Smooth muscle cell (in vitro differentiated cells): Measurements from ENCODE around the gene SLC28A1. TPM values are rescaled to one million over a fixed set of nuclear protein-coding genes. Genes with fewer than 3 reads are reported as not detected.
A peak's percentile ranks its signal among the peaks of the same experiment; 100 is the strongest.

Experiments
- DNase-seq: peaks from one replicate; lab custom pipeline; 2025; ENCODE audit not compliant: unreplicated experiment; lab: John Stamatoyannopoulos, UW
- H2AFZ ChIP-seq: fragments of 200-600 bp; sonication (generic); 2 replicates; pipeline ENCODE4 v1.6.0; 2016; ENCODE audit warnings: antibody characterized with exemption, low read depth, mild to moderate bottlenecking
- H3F3A ChIP-seq: fragments of 200-600 bp; sonication (generic); 2 replicates; pipeline ENCODE4 v1.6.0; 2017; ENCODE audit warnings: antibody characterized with exemption, low read depth
- H3K27ac ChIP-seq: fragments of 200-600 bp; sonication (generic); 2 replicates; pipeline ENCODE4 v1.5.1; 2016; ENCODE audit warnings: low read depth, mild to moderate bottlenecking
- H3K27me3 ChIP-seq: fragments of 200-600 bp; sonication (generic); 2 replicates; pipeline ENCODE4 v1.6.1; 2016; ENCODE audit warnings: low read depth, mild to moderate bottlenecking
- H3K36me3 ChIP-seq: fragments of 200-600 bp; sonication (generic); 2 replicates; pipeline ENCODE4 v1.5.1; 2016; ENCODE audit warnings: low read depth
- H3K4me1 ChIP-seq: fragments of 200-600 bp; sonication (generic); 2 replicates; pipeline ENCODE4 v1.5.1; 2016; ENCODE audit warnings: low read depth
- H3K4me2 ChIP-seq: fragments of 200-600 bp; sonication (generic); 2 replicates; pipeline ENCODE4 v1.6.0; 2016; ENCODE audit warnings: mild to moderate bottlenecking
- H3K4me3 ChIP-seq: fragments of 200-600 bp; sonication (generic); 2 replicates; pipeline ENCODE4 v1.5.1; 2016; ENCODE audit warnings: mild to moderate bottlenecking
- H3K79me2 ChIP-seq: fragments of 200-600 bp; sonication (generic); 2 replicates; pipeline ENCODE4 v1.6.0; 2016; ENCODE audit warnings: low read depth, mild to moderate bottlenecking
- H3K9ac ChIP-seq: fragments of 200-600 bp; sonication (generic); 2 replicates; pipeline ENCODE4 v1.6.0; 2016; ENCODE audit warnings: low read depth
- H3K9me3 ChIP-seq: fragments of 200-600 bp; sonication (generic); replicated peaks from 2 replicates; pipeline ENCODE4 v1.5.1; 2016; ENCODE audit warnings: low read depth
- H4K20me1 ChIP-seq: fragments of 200-600 bp; sonication (generic); 2 replicates; pipeline ENCODE4 v1.6.0; 2016; ENCODE audit warnings: low read depth
- CTCF ChIP-seq: fragments of 200-600 bp; sonication (generic); IDR thresholded peaks from 2 replicates; pipeline ENCODE4 v1.5.1; 2017; ENCODE audit warnings: borderline replicate concordance, mild to moderate bottlenecking, antibody characterized with exemption; ENCODE audit not compliant: insufficient read depth, poor library complexity, severe bottlenecking
- WGBS: methylation state at CpG from one replicate; pipeline ENCODE4 v1.1.7; 2016; ENCODE audit warnings: low lambda C conversion rate; 5-methylcytosine and 5-hydroxymethylcytosine counted together
- polyA plus RNA-seq: library from polyadenylated mRNA; unstranded; fragments of >200 nt; fragmentation: Nextera tagmentation; extraction: Ambion mirVana; gene quantifications from 2 replicates; pipeline ENCODE4 v1.2.1, GENCODE V29; 2016
- total RNA-seq: library from RNA; depleted of rRNA; stranded (reverse); fragments of >200 nt; gene quantifications from 2 replicates; pipeline ENCODE4 v1.2.3, GENCODE V29; 2014

SLC28A1 gene
- total and polyA plus RNA-seq, 2 experiments from 2014 or later = 0.09 TPM; not detected in 1

GRCh38 chr15:84973492-84974460 is 89.3 kb downstream of the SLC28A1 start:
- no peak for DNase-seq
- no peak for TF ChIP-seq CTCF
- no peak overlapping the region for H3K4me3 ChIP-seq

DNA sequence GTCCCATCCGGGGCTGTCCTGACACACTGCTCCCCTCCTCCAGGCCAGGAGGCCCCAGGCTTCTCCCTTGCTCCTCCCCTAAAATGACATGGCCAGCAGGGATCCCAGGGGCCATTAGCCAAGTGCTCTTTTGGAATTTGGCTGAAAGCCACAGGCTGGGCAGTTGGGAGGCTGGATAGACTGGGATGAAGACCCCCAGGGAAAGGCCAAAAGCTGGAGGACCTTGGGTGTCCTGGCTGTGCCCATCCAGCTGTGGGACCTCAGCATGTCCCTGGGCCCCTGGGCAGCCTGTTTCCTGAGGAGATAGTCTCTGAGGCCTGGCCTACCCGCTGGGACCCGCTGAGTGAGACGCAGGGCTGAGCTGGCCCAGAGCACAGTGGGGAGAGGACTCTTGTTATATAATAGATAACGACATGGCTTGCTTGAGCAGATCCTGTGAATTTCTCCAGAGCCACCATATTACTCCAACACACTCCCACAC is 91.4 kb downstream of the SLC28A1 start:
- Histone ChIP-seq H3K9ac (no peak overlapping the region), H3K4me2 (no peak overlapping the region), H3K4me1 (peaks cover 4% of the 10 kb centered on the region), H3K36me3 (no peaks in the 10 kb centered on the region), H4K20me1 (no peaks in the 10 kb centered on the region), H3K27me3 (no peaks in the 10 kb centered on the region), H3K9me3 (no peaks in the 10 kb centered on the region), H3K79me2 (no peaks in the 10 kb centered on the region), H3F3A (peaks cover 3% of the 10 kb centered on the region), H2AFZ (no peak overlapping the region), H3K27ac (no peak overlapping the region), H3K4me3 (no peak overlapping the region)
- TF ChIP-seq CTCF = no peak
- 79% methylated on average over 5 of the region's 5 CpGs for whole genome bisulfite sequencing
- no peak for DNase-seq

More at GRCh38 chr15:84973492-84974460, 89.3 kb downstream of the SLC28A1 start:
- WGBS = 81% methylated on average over 16 of the region's 16 CpGs
- Histone ChIP-seq H3K9me3 (no peaks in the 10 kb centered on the region), H3K4me1 (no peaks in the 10 kb centered on the region), H3K4me2 (no peak overlapping the region), H3K36me3 (no peaks in the 10 kb centered on the region), H3K9ac (no peak overlapping the region), H3F3A (no peaks in the 10 kb centered on the region), H4K20me1 (no peaks in the 10 kb centered on the region), H3K79me2 (no peaks in the 10 kb centered on the region), H3K27me3 (no peaks in the 10 kb centered on the region), H3K27ac (peak overlapping the region; percentile 22), H2AFZ (no peak overlapping the region)

- H3K4me2 ChIP-seq = no peak overlapping the region
- DNase-seq = no peak
- TF ChIP-seq CTCF = no peak
- H4K20me1 ChIP-seq = no peaks in the 10 kb centered on the region
- no peak overlapping the region for H3K9ac ChIP-seq
- H3K36me3 ChIP-seq = no peaks in the 10 kb centered on the region
- H2AFZ ChIP-seq = no peak overlapping the region
- peaks cover 3% of the 10 kb centered on the region for H3F3A ChIP-seq
- peaks cover 4% of the 10 kb centered on the region for H3K4me1 ChIP-seq
- H3K27ac ChIP-seq = no peak overlapping the region
- WGBS = 94% methylated on average over 10 of the region's 10 CpGs
- H3K9me3 ChIP-seq = no peaks in the 10 kb centered on the region
- H3K79me2 ChIP-seq = no peaks in the 10 kb centered on the region
- H3K27me3 ChIP-seq = no peaks in the 10 kb centered on the region
- H3K4me3 ChIP-seq = no peak overlapping the region
These were observed 92.4 kb downstream of the SLC28A1 start for GRCh38 chr15:84976746-84977345.
